ENCODE measurements around the gene RHOD. TPM values are rescaled to one million over a fixed set of nuclear protein-coding genes. Genes with fewer than 3 reads are reported as not detected.

RHOD gene
- total RNA-seq, 1 donor from 2014 or later = 25.8 TPM

DNA sequence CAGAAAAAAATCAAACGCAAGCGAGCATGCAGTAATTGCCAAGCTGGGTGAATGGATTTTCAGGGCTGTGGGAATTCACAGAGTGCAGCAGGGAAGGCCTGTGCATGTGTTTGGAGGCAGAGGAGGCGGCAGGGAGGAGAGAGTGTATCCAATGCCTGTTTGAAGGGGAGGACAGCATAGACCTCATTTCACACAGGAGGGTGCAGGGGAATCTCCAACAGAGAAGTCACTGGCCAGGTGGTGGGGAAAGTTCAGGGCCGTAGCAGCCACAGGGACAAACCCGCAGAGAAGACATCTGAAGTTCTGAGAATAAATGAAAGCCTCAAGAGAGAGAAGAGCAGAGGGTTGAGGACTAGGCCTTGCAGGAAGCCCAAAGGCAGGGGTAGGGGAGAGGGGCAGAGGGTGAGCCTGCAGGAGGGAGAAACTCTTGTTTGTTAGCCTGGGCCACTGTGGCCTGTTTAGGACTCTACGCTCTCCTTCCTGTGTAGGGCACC is 43.2 kb downstream of the RHOD start:
- no peak for DNase-seq (ENCODE audit: low spot score)
- intact Hi-C loops (cut with DNase I) = no loop called here

GRCh38 chr11:67102664-67103063 is 46.0 kb downstream of the RHOD start:
- no peak for DNase-seq (ENCODE audit: low spot score)
- intact Hi-C loops (cut with DNase I) = no loop called here

- intact Hi-C loops (cut with DNase I) = no loop called here
- DNase-seq (ENCODE audit: low spot score) = no peak
Measured at GRCh38 chr11:67105964-67106363, 49.3 kb downstream of the RHOD start.

GRCh38 chr11:67111261-67111660 is 54.6 kb downstream of the RHOD start:
- intact Hi-C loops (cut with DNase I) = no loop called here
- DNase-seq (ENCODE audit: low spot score) = no peak

DNA sequence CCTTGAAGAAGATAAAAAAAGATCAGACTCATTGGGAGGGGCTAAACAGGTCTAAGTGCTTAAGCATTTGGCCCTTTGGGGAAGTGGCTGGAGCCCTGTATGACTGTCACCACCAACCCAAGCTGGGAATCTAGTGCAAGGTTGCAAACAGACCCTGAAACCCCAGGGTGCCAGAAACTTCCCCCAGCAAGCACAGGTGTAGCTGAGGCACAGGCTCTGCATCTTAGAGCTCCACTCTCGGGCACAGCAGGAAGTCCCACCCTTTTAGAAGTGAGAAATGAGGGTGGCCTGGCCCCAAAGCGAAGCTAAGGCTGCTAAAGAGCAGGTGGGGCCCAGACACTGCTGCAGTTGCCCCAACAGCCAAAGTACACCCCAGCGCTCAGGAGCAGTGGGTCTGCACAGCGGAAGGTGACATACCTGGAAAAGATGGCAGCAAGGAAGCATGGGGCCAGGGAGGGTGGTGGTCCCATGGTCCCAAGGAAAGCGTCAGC is 56.6 kb downstream of the RHOD start:
- intact Hi-C loops (cut with DNase I) = no loop called here

DNA sequence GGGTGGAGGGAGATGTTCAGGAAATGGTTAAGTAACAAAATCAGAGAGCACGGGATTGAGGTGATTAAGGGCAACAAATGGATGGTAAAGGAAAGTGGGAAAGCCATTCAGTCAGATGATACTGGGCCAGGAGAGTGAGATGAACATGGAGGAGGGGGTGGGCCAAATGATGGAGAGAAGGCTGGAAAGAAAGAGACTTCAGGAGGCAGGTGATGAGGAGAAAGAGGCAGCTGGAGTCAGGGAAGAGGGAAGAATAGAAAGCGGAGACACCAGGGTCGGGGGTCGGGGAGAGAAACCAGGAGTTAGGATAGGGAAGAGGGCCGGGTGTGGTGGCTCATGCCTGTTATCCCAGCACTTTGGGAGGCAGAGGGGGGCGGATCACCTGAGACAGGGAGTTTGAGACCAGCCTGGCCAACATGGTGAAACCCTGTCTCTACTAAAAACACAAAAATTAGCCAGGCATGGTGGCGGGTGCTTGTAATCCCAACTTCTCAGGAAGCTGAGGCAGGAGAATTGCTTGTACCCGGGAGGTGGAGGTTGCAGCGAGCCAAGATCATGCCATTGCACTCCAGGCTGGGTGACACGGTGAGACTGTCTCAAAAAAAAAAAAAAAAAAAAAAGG is 57.7 kb downstream of the RHOD start:
- no peak for DNase-seq (ENCODE audit: low spot score)
- intact Hi-C loops (cut with DNase I) = no loop called here

More for the DNA sequence above, 56.6 kb downstream of the RHOD start:
- no peak for DNase-seq (ENCODE audit: low spot score)

GRCh38 chr11:67116758-67117105 is 60.1 kb downstream of the RHOD start:
- no peak for DNase-seq (ENCODE audit: low spot score)
- intact Hi-C loops (cut with DNase I) = loop anchor here (5.0 kb wide), 1 partner anchor 126 kb away; no protein-coding TSS in a partner anchor

DNA sequence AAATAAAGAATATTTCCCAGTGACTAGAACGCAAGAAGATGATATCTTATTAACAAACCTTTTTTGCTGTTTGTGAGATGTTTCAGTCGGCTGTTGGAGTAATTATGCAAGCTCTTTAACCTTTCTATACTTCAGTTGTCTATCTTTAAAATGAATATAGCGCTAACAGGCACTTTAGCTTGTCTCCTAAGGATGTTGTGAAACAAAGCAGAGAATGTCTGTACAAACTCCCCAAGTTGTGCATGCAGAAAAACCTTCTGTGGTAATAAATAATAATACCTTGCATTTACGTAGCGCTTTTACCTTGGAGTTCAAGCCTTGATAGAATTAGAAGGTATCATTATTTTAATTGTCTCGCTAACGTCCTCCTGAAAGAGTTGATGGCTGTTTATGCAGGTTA is 60.5 kb downstream of the RHOD start:
- intact Hi-C loops (cut with DNase I) = loop anchor here (5.0 kb wide), 1 partner anchor 125 kb away; no protein-coding TSS in a partner anchor
- no peak for DNase-seq (ENCODE audit: low spot score)

GRCh38 chr11:67117672-67118180 is 61.1 kb downstream of the RHOD start:
- DNase-seq (ENCODE audit: low spot score) = no peak
- intact Hi-C loops (cut with DNase I) = loop anchor here (5.0 kb wide), 1 partner anchor 125 kb away; no protein-coding TSS in a partner anchor

GRCh38 chr11:67118181-67118766 is 61.6 kb downstream of the RHOD start:
- intact Hi-C loops (cut with DNase I) = loop anchor here (5.0 kb wide), 1 partner anchor 124 kb away; no protein-coding TSS in a partner anchor
- DNase-seq (ENCODE audit: low spot score) = peak; percentile 82

- intact Hi-C loops (cut with DNase I) = loop anchor here (5.0 kb wide), 1 partner anchor 123 kb away; no protein-coding TSS in a partner anchor
- peak; percentile 99 for DNase-seq (ENCODE audit: low spot score)
Measured at GRCh38 chr11:67118801-67119584, 62.3 kb downstream of the RHOD start, which contains the start of gene KDM2A. Gene KDM2A (plus strand): TSS chr11:67119263. CDS start chr11:67121317, 2,054 bp downstream.

GRCh38 chr11:67119585-67120391 is 63.1 kb downstream of the RHOD start:
- intact Hi-C loops (cut with DNase I) = loop anchor here (5.0 kb wide), 1 partner anchor 123 kb away; no protein-coding TSS in a partner anchor
- no peak for DNase-seq (ENCODE audit: low spot score)

DNA sequence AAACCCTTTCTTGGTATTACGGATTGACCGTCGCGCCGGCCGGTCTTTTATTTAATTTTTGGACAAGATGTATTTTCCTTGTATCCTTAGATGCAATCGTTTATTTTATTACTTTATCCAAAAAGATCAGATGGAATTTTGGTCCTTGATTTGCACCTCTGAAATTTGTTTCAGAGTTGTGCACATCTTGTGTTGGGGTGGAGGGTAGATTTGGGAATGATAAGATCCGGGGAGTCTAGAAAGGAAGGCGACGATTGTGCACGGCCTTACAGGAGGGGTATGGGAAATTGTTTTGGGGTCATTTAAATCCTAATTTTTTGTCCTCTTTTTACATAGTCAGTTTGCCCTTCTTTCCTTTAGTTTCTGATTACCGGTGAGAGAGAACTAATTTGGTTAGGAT is 63.8 kb downstream of the RHOD start:
- no peak for DNase-seq (ENCODE audit: low spot score)
- intact Hi-C loops (cut with DNase I) = no loop called here

- intact Hi-C loops (cut with DNase I) = no loop called here
- no peak for DNase-seq (ENCODE audit: low spot score)
Measured at GRCh38 chr11:67120881-67121710, 64.4 kb downstream of the RHOD start.
